Measurements from ENCODE around the gene FGF14. TPM values are rescaled to one million over a fixed set of nuclear protein-coding genes. Genes with fewer than 3 reads are reported as not detected.

Gene FGF14
- total RNA-seq, 1 experiment from 2014 or later, result 0.22 TPM

GRCh38 chr13:101718496-101718895 lies 683.4 kb downstream of the FGF14 start:
- Histone ChIP-seq H3K18ac (ENCODE audit: insufficient read length, low read depth, low read length) (no peak overlapping the region), H3K27ac (ENCODE audit: insufficient read length, low read depth, low read length) (no peak overlapping the region), H3K79me1 (ENCODE audit: insufficient read depth, low read depth, low read length, poor library complexity, severe bottlenecking) (no peaks in the 10 kb centered on the region), H2BK12ac (ENCODE audit: insufficient read length, low read depth, low read length) (no peak overlapping the region), H4K91ac (ENCODE audit: insufficient read length, low read depth, low read length) (no peak overlapping the region), H3K9me3 (ENCODE audit: control insufficient read depth, low read depth, low read length) (no peaks in the 10 kb centered on the region), H3K23ac (ENCODE audit: insufficient read length, low read depth, low read length) (no peak overlapping the region), H3T11ph (ENCODE audit: low read length) (no peak overlapping the region), H4K5ac (ENCODE audit: insufficient read length, low read depth, low read length) (no peak overlapping the region), H3K79me2 (ENCODE audit: insufficient read depth, low read length) (no peaks in the 10 kb centered on the region), H3K56ac (ENCODE audit: insufficient read length, low read depth, low read length) (no peak overlapping the region), H3K14ac (ENCODE audit: insufficient read depth, low read length) (no peak overlapping the region), H2BK15ac (ENCODE audit: low read depth, low read length) (no peak overlapping the region), H4K8ac (replicated peaks; ENCODE audit: insufficient read length, low read depth, low read length) (no peak overlapping the region), H3K23me2 (ENCODE audit: insufficient read length, low read depth, low read length, poor library complexity, severe bottlenecking) (no peaks in the 10 kb centered on the region), H2AK5ac (ENCODE audit: insufficient read length, low read length) (no peak overlapping the region), H2BK120ac (ENCODE audit: low read depth, low read length, poor library complexity, severe bottlenecking) (no peak overlapping the region), H3K9ac (ENCODE audit: extremely low read depth, insufficient read length, low read length) (no peak overlapping the region), H2BK5ac (ENCODE audit: insufficient read length, low read length) (no peak overlapping the region), H2AFZ (ENCODE audit: low read length) (no peak overlapping the region), H4K20me1 (ENCODE audit: control insufficient read depth, insufficient read depth, insufficient read length) (no peaks in the 10 kb centered on the region), H3K4me1 (ENCODE audit: insufficient read depth, low read length) (no peaks in the 10 kb centered on the region), H2BK20ac (ENCODE audit: low read depth, low read length, poor library complexity, severe bottlenecking) (no peak overlapping the region), H3K4me2 (ENCODE audit: insufficient read depth, insufficient read length, low read length) (no peak overlapping the region), H3K4ac (ENCODE audit: low read depth, low read length) (no peak overlapping the region), H3K27me3 (ENCODE audit: insufficient read depth, low read length) (no peaks in the 10 kb centered on the region)
- no peak for DNase-seq
- no peaks in the 10 kb centered on the region for H3K4me1 Mint-ChIP-seq
- TF ChIP-seq, protein P1, sequence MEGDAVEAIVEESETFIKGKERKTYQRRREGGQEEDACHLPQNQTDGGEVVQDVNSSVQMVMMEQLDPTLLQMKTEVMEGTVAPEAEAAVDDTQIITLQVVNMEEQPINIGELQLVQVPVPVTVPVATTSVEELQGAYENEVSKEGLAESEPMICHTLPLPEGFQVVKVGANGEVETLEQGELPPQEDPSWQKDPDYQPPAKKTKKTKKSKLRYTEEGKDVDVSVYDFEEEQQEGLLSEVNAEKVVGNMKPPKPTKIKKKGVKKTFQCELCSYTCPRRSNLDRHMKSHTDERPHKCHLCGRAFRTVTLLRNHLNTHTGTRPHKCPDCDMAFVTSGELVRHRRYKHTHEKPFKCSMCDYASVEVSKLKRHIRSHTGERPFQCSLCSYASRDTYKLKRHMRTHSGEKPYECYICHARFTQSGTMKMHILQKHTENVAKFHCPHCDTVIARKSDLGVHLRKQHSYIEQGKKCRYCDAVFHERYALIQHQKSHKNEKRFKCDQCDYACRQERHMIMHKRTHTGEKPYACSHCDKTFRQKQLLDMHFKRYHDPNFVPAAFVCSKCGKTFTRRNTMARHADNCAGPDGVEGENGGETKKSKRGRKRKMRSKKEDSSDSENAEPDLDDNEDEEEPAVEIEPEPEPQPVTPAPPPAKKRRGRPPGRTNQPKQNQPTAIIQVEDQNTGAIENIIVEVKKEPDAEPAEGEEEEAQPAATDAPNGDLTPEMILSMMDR (conservative IDR thresholded peaks at IDR 0.05), result no peak
- no peaks in the 10 kb centered on the region for H3K9me3 Mint-ChIP-seq
- H3K4me3 Mint-ChIP-seq, result no peak overlapping the region
- no peaks in the 10 kb centered on the region for H3K36me3 Mint-ChIP-seq (ENCODE audit: insufficient read depth in 1 of 3, low read depth in 3 of 3)
- no CpG with 5 or more reads among the region's 3 CpGs for WGBS (ENCODE audit: extremely low coverage, insufficient read length, low lambda C conversion rate)
- no peaks in the 10 kb centered on the region for H3K27me3 Mint-ChIP-seq (ENCODE audit: low read depth)
- H3K27ac Mint-ChIP-seq, result no peak overlapping the region

Measured in H9 (cell line).